HTR-8/SVneo (cell line): ENCODE results near the gene SPINK1.
"Not testable (repeated sequence)": the region's sequence is repeated elsewhere in the genome, so short reads cannot be mapped to it uniquely, and the experiment has no call there.

Experiments
- DNase-seq: peaks from one replicate; pipeline ENCODE4 v3.0.0; 2011; ENCODE audit warnings: low spot score, mixed read lengths; ENCODE audit not compliant: insufficient read length
- FAIRE-seq: peaks from 2 replicates; lab custom pipeline; 2011; peaks lifted over from hg19 to GRCh38; lab: Jason Lieb, UNC

SPINK1 gene

DNA sequence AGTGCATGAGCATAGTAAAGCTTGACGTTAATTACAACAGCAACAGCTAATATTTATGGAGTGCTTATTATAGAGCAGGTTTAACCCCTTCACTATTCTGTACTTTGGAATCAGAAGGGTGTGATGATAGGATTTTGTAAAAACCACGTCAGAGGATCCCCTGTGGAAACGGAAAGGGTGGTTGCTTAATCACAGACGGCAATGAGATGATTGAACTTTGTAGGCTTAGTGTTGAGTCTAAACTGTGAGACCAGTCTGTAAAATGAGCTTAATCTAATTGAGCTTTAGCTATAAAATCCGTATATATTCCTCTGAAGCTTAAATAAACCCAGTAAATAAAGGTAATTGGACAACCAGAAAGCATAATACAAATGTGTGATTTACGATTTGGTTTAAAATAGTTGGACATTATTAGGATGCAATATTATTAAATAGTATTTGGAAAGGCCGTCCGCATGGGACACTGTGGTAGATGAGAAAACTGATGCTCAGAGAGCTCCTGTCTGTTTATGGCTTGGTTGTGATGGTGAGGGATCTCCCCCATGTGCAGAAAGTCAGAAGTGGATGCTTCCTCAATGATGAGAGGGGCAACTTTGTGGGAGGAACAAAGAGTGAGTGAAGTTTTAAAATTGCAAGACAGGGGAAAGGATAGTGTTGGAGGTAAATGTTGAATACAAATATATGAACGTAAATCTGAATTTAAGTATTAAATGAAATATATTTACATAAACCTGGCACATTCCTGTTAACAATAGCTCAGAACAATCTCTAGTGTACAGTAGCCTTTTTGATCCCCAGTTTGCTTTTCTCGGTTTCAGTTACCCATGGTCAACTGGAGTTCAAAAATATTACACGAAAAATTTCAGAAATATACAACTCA is 23.7 kb upstream of the SPINK1 start:
- FAIRE-seq (no peak), DNase-seq (no peak)

- FAIRE-seq = no peak
These were observed 22.9 kb upstream of the SPINK1 start for GRCh38 chr5:147854331-147854730.

DNA sequence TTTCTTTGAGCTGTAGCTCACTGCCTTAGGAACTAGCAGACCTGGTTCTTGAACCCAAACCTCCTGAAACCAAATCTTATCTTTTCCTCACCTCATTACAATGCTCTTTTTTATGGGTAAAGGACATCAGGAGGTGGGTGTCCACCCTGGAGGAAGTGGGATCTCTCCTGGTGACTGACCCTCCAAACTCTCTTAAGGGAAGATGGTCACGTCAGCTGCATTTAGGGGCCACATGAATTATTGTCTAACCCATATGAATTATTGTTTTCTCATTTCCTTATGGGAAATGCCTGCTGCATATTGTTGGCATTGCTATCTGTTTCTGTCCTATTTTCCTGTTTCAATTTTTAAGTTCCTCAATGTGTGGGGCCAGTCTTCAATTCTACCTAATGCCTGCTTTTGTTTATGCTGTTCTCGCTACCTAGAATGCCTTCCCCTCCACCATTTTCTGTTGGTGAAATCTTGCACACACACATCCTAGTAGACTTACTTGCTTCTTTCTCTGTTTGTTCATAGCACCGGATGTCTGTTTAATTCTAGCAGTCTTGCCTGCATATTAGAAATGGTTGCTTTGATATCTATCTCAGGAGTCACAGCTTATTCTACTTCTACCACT is 22.0 kb upstream of the SPINK1 start:
- DNase-seq (no peak), FAIRE-seq (no peak)

More at GRCh38 chr5:147854331-147854730, 22.9 kb upstream of the SPINK1 start:
- DNase-seq = no peak

GRCh38 chr5:147852365-147852764 is 20.9 kb upstream of the SPINK1 start:
- DNase-seq = no peak
- no peak for FAIRE-seq

DNA sequence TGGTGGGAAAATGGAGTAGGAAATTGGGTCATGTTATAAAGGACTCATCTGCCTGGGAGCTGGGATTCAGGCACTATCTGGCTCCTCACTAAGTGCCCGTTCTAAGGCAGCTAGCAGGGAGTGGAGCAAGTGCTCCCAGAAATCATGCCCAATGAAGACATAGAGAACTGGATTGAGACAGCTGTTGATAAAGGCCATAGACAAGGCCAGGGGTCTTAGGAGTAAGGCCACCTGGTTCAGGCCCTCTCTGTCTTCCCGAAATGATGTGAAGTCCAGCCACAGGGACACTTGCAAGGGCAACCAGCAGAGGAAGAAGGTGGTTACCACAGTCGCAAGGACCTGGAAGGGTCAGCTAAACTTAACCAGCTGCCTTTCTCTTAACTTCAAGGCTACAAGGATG is 20.1 kb upstream of the SPINK1 start:
- FAIRE-seq (no peak), DNase-seq (no peak)

- FAIRE-seq = no peak
These were observed 17.8 kb upstream of the SPINK1 start for GRCh38 chr5:147849226-147849625.

GRCh38 chr5:147845618-147846017 is 14.1 kb upstream of the SPINK1 start:
- FAIRE-seq (no peak), DNase-seq (no peak)

More at GRCh38 chr5:147849226-147849625, 17.8 kb upstream of the SPINK1 start:
- DNase-seq = no peak

DNA sequence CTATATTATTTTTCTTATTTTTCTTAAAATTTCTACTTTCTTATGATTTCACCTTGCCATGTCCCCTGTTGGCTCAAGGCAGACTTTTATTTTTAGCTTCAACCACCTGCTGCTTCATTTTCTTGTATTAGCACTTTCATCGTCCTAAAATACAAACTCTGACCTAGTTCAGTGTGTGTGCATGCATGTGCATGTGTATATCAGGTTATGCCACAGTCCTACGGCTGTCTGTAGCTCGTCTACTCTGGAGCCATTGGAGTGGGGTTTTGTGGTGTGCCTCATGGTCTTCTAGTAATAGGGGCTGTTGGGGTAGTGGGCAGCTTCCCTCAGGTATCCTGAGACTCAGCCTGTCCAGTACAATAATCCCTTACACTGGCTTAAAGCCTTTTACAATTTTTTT is 13.4 kb upstream of the SPINK1 start:
- no peak for FAIRE-seq

DNA sequence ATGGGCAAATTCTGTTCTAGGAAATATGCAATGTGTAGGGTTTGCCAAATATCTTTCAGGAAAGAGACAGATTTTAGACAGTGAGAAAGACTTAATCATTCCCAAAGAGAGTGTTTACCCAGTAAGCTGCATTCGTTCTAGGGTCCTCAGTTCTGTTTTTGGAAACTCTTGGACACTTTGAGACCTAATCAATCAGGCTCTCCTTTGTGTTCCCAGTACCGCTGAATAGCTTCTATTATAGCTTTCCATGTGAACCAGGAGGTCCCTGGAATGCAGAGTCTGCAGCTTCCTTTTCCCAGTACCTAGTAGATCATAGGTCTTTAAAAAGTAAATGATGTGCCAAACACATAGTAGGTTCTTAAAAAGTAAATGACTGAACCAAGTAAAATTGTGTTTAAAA is 11.4 kb upstream of the SPINK1 start:
- DNase-seq (no peak), FAIRE-seq (no peak)

More for the DNA sequence above, 13.4 kb upstream of the SPINK1 start:
- no peak for DNase-seq

- DNase-seq = no peak
- no peak for FAIRE-seq
These were observed 5.0 kb upstream of the SPINK1 start for GRCh38 chr5:147836439-147836838.

DNA sequence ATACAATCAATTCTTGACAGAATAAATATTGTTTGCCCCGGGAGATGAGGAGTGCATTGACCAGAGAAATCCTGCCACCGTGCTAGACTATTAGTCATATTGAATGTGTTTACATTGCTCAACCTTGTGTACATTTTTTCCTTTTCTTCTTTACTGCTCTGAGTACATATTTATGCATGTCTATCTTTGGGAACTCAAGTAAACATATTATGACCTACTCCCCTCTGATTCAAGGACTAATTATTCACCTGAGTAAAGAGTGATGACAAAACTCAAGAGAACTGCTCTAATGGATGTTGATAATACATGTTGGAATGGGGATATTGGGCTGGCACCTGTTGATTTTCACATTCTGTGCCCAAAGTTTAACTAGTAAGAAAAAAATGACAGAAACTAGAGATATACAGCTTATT is 3.9 kb upstream of the SPINK1 start:
- no peak for FAIRE-seq
- no peak for DNase-seq

DNA sequence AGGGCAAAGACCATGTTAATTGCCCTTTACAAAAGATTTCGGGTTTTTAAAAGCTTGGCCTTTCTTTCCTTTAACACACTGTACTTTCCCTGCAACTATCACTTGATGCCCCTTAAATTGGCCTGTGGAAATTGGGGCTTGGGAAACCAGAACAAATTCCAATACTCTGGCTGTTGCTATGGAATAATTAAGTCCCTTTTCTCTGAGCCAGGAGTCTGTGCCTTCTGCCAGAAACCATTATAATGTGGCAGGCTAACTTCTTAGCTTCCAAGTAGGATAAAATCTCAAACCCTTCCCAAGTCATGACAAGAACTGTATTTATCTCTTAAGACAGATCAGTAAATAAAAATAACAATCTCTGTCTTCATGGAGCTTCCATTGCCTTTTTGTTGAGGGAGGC is 1.1 kb upstream of the SPINK1 start:
- FAIRE-seq (no peak), DNase-seq (no peak)

- FAIRE-seq (no peak), DNase-seq (no peak)
These were observed 1.4 kb downstream of the SPINK1 start for GRCh38 chr5:147830035-147830434.

GRCh38 chr5:147827017-147827416 is 4.5 kb downstream of the SPINK1 start:
- not testable (repeated sequence) for DNase-seq, FAIRE-seq

- FAIRE-seq = no peak
These were observed 5.1 kb downstream of the SPINK1 start for GRCh38 chr5:147826361-147826760.

DNA sequence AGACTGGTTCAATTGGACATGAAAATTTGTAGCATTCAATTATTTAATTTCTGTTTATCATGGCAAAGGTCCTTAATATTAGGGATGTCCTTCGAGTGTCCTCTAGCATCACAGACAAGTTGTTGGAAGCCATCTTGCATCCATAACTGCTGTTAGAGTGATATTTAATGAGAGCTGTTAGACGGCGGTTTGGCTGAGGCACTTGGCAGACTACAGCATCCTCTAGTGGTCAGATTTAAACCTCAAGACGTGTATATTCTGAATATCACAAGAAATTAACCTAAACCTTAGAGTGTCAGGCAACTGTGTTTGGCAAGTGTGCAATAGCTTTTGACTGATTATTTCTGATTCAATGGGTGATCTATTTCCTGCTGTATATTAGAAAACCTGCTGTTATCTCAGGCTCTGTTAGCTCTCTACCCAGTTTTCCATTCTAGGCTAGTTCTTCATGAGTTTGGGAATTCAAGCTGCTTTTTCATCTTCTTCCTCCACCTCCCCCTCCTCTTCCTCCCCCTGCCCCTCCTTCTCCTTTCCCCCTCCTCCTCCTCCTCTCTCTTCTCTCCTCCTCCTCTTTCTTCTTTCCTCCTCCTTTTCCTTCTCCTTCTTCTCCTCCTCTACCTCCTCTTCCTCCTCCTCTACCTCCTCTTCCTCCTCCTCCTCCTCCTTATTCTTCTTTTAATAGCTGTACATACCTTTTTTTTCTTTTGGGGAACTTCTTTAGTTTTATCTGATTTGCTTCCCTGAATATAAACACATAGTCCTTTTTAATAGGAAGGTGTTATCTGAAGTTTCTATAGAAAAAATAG is 8.6 kb downstream of the SPINK1 start:
- FAIRE-seq (peak; percentile 40), DNase-seq (peak; percentile 12)

More at GRCh38 chr5:147826361-147826760, 5.1 kb downstream of the SPINK1 start:
- no peak for DNase-seq

GRCh38 chr5:147822222-147822621 is 9.2 kb downstream of the SPINK1 start:
- FAIRE-seq, DNase-seq: not testable (repeated sequence)

GRCh38 chr5:147821766-147822165 is 9.7 kb downstream of the SPINK1 start:
- FAIRE-seq (no peak), DNase-seq (no peak)

DNA sequence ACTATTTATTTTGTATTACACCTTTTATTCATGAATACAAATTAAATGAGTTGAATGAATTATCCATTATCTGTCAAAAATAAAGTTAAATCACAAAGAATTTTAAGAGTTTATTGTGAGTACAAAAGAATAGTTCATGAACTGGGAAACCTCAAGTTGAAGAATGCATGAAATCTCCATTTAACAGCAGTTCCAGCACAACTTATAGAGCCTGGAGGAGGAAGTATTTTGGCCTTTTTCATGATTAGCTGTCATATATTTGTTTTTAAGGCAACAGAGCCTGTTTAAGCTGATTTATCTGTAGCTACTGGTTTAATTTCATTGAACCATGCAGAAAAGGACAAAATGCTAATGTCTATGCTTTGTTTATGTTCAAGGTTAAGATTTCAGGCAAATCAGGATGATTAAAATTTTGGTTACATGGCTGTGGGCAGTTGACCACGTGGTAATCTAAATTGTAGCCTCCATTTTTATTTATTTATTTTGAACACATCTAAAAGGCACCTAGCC is 12.2 kb downstream of the SPINK1 start:
- FAIRE-seq (no peak), DNase-seq (no peak)

DNA sequence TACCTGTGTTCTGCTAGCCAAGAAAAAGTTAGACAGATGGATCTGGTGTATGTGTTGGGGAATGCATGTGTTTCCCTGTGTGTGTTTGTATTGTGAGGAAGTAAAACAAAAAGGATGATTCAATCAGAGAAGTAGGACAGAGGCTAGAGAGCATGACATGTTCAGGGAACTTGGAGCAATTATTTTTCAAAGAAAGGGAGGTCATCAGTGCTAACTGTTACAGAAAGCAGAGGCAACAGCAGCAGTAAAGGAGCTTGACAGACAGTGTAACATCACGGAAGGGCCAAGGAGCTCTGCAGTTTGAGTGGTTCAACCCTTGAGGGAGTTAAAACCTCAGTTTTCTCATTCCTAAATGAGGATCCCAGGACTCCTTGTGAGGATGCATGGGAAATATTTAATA is 13.2 kb downstream of the SPINK1 start:
- no peak for FAIRE-seq

More for the DNA sequence above, 13.2 kb downstream of the SPINK1 start:
- DNase-seq = no peak
